Kidney glomerular epithelial cell (primary cell): ENCODE measurements around the gene PPP1R2B.

ENCODE experiments used
- DNase-seq: peaks from one replicate; lab custom pipeline; 2025; lab: John Stamatoyannopoulos, UW

Gene PPP1R2B

DNA sequence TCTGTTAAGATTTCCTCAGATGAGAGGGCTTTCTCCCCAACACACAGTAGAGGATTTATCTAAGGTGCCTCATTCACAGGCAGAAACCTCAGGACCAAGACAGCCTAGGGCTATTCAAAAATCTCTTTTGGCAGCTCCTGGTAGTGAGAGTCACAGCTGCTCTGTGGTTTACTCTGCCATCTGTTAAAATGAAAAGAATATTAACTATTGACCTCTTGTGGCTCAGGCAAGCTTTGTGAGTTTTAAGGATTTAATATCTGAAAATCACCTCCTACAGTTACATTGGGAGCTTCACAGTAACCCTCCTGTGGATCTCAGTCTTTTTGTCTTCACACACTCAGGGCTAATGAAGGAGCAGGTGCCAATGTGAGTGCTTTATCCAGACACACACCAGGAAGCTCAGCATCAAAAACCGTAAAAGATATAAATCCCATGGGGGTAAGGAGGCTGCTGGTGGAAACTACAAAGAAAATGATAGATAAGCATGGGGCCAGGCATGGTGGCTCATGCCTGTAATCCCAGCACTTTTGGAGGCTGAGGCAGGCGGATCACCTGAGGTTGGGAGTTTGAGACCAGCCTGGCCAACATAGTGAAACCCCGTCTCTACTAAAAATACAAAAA, 29.7 kb downstream of the PPP1R2B start:
- DNase-seq = no peak

DNA sequence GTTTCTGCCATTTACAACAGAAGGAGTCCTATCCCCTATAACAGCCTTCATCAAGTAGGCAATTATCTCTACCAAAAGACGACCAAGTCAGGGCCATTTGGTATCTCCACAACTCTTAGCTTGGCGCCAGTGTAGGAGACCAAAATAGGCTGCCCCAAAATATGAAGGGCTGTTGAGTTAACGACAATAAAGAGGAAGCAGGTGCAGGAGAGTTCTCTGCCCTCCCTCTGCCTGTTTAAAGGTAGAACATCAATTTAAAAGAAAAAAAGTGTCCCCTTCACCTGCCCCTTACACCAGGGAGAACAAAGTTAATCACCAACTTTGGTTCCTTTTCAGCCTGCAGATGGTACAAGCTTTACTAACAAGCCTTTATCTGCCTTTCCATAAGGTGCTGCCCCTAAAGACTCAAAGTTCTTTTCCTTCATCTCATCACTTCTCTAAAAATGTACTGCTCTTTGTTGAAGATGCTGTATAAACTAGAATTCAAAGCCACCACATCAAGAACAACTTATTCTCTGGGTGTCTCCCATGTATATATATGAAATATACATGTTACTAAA, 33.3 kb downstream of the PPP1R2B start:
- no peak for DNase-seq

DNA sequence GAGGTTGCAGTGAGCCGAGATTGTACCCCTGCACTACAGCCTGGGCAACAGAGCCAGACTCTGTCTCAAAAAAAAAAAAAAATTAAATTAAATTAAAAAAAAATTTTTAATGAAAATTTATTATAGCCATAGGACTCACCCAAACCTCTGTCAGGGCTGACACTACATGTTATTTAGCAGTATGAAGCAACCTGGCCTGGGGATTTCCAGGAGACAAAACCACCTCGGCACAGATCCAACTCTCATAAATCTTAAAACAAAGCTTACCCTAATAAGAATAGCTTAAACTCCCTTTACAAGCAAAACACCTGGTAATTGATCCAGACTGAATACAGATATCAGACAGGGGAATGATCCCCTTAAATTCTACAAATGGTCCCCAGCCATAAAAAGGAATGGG, 38.4 kb downstream of the PPP1R2B start:
- peak; percentile 25 for DNase-seq

DNA sequence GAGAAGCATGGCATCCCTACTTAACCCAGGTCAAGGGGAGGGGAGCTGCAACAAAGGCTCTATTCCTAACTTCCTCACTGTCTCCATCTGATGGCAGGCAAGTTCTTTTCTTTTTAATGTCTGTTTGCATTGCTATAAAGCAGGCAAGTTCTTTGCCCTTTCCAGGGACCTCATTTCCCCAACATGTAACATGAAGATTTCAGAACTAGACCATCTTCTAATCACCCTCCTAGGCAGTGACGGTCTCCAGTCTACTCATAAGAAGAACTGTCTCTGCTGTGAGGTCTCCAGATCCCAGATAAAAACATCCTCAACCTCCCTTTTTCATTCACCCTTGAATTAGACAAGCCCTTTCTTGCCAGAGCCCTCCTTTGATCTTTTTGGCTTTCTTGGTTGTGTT, 42.1 kb downstream of the PPP1R2B start:
- no peak for DNase-seq

DNA sequence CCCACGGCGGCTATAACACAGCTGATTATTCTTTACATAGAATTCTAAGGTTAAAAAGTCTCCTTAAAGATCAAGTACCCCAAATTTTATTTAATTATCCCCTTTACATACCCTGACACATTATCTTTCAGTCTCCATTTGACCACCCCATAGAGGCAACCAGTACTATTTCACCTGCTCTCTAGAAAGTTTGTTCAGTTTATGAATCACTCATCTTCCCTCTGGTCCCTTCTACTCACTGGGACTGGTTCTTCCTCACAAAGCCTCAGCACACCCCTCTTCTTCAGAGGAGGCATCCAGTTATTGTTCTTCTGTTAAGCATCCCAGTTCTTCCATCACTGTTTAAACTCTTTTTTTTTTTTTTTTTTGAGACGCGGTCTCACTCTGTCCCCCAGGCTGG, 42.8 kb downstream of the PPP1R2B start:
- DNase-seq = no peak

DNA sequence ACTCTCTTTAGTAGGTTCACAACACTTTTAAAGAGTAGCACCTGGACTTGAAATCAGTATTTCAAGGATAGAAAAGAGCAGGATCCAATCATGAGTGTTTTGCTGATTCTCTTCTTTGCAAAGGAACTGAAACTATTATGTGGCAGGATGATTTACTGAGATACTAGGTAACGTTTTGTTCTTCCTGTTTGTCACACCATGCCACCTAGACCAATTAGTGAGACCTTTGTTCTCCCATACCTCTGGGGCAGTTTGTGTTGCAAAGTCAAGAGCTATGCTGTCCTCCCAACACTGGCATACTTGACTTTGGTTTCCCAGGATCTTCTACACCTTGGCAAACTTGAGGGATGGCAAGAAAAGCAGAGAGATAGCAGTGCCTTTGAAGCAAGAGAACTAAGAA, 43.4 kb downstream of the PPP1R2B start:
- no peak for DNase-seq

DNA sequence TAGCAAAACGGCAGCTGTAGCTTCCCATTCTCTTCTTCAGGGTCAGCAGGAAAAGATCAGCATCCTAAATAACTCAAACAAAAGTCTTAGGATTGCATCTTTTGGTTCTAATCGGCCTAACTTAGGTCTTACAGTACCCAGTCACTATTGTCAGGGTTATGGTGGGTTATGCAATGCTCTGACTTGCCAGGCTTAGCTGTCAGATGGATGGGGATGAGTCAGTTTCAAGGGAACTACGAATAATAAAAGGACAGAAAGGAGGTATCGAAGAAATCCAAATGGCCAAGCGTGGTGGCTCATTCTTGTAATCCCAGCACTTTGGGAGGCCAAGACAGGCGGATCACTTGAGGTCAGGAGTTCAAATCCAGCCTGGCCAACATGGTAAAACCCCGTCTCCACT, 46.5 kb downstream of the PPP1R2B start:
- no peak for DNase-seq
